Stimulated activated effector memory CD8-positive, alpha-beta T cell treated with anti-CD3 and anti-CD28 coated beads, Interleukin-12 subunit alpha, Interleukin-12 subunit beta, amount 100 ng/mL, for 72 hours (primary cell): ENCODE data around the gene MAJIN.

Source experiments
- ATAC-seq: fragments of 150-1000 bp; cut with Tn5 transposase; 2 replicates; pipeline ENCODE4 v1.10.0; 2021
- DNase-seq, 2 donors: peaks; one replicate each; pipeline ENCODE4 v3.0.0; 2021 to 2022; ENCODE audit warnings: low spot score in 2 of 2
- H3K27ac Mint-ChIP-seq: one replicate; pipeline ENCODE4 v1.8.0; 2022; ENCODE audit warnings: mild to moderate bottlenecking, mixed read lengths
- H3K36me3 Mint-ChIP-seq: one replicate; pipeline ENCODE4 v1.8.0; 2022; ENCODE audit warnings: mild to moderate bottlenecking, mixed read lengths
- H3K4me1 Mint-ChIP-seq: one replicate; pipeline ENCODE4 v1.8.0; 2022; ENCODE audit warnings: mixed read lengths
- H3K4me3 Mint-ChIP-seq: one replicate; pipeline ENCODE4 v1.8.0; 2022; ENCODE audit warnings: mild to moderate bottlenecking, mixed read lengths
- H3K9me3 Mint-ChIP-seq: one replicate; pipeline ENCODE4 v1.8.0; 2022; ENCODE audit warnings: mixed read lengths

MAJIN gene

DNA sequence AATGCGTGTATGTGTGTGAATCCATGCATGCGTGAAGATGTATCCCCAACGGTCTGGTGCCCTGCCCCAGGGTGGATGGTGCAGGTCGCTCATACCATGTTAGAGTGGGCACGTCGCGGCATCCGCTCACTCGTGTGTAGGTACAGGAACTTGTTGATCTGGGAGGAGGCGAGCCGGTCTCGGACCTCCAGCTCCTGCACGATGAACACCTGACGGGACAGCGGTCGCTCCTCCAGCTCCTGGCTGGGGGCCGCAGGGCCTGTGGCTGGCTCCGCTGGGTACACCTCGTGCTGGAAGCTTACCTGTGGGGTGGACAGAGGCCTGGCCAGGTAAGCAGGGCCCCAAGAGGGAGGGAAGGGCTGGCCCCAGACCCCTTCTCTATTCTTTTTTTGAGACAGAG, 73.4 kb downstream of the MAJIN start:
- no peak overlapping the region for H3K4me3 Mint-ChIP-seq
- no peaks in the 10 kb centered on the region for H3K9me3 Mint-ChIP-seq
- H3K4me1 Mint-ChIP-seq: peaks cover 15% of the 10 kb centered on the region
- DNase-seq: no peak
- H3K27ac Mint-ChIP-seq: peak overlapping the region; percentile 40
- ATAC-seq: no peak
- H3K36me3 Mint-ChIP-seq: peaks cover 57% of the 10 kb centered on the region

DNA sequence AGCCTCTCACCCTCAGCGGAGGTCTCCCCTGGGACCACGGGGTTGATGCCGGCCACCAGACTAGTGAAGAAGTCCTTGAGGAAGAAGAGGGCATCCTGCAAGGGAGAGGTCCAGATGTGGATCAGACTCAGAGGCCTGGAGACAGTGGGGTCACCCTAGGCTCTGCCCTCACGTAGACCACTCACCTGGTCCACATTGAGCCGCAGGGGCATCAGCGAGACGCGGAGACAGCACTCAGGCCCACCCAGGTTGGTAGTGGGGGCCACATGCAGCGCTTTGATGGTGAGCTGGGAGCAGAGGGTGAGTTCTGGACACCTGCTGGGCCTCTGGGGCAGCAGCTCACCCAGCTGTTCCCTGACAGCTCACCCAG, 73.8 kb downstream of the MAJIN start:
- Mint-ChIP-seq H3K36me3 (peaks cover 57% of the 10 kb centered on the region), H3K4me1 (peaks cover 15% of the 10 kb centered on the region), H3K27ac (peak overlapping the region; percentile 40), H3K9me3 (no peaks in the 10 kb centered on the region), H3K4me3 (no peak overlapping the region)
- DNase-seq: no peak
- no peak for ATAC-seq

GRCh38 chr11:64897381-64898075, 74.4 kb downstream of the MAJIN start:
- H3K9me3 Mint-ChIP-seq: no peaks in the 10 kb centered on the region
- DNase-seq: no peak
- peaks cover 15% of the 10 kb centered on the region for H3K4me1 Mint-ChIP-seq
- peaks cover 57% of the 10 kb centered on the region for H3K36me3 Mint-ChIP-seq
- no peak for ATAC-seq
- peak overlapping the region; percentile 45 for H3K27ac Mint-ChIP-seq
- no peak overlapping the region for H3K4me3 Mint-ChIP-seq

GRCh38 chr11:64896448-64897022, 75.4 kb downstream of the MAJIN start:
- no peak for ATAC-seq
- Mint-ChIP-seq H3K4me1 (peaks cover 10% of the 10 kb centered on the region), H3K9me3 (no peaks in the 10 kb centered on the region), H3K36me3 (peaks cover 55% of the 10 kb centered on the region), H3K4me3 (no peak overlapping the region), H3K27ac (peak overlapping the region; percentile 45)
- DNase-seq: no peak

DNA sequence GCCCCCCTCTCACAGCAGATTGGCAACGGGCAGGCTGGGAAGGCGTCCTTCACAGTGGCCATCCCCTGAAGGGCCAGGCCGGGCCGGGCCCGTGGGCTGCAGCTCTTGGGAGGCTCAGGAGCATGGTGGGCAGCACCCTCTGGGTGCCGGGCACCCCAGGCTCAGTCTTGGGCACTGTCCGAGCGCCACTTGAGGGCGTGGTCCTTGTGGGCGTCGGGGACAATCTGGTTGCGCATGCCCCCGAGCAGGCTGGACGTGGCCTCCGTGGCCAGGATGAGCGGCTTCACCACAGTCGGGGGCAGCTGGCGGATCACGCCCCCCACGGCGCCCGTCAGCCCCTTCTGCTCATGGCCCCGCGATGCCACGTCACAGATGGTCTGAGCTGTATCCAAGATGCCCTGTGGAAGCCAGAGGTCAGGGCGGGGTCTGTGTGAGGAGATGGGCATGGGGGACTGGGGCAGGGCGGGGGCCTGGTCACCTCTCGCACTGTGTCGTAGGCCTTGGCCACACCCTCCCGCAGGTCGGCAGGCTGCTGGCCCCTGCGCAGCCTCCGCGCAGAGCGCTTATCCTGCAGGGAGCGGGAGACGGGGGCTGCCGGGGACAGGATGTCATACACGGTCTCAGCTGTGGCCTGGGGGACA, 77.0 kb downstream of the MAJIN start:
- no peak for ATAC-seq
- Mint-ChIP-seq H3K4me1 (peaks cover 1% of the 10 kb centered on the region), H3K36me3 (peaks cover 40% of the 10 kb centered on the region), H3K27ac (no peak overlapping the region), H3K9me3 (no peaks in the 10 kb centered on the region), H3K4me3 (no peak overlapping the region)
- no peak for DNase-seq

DNA sequence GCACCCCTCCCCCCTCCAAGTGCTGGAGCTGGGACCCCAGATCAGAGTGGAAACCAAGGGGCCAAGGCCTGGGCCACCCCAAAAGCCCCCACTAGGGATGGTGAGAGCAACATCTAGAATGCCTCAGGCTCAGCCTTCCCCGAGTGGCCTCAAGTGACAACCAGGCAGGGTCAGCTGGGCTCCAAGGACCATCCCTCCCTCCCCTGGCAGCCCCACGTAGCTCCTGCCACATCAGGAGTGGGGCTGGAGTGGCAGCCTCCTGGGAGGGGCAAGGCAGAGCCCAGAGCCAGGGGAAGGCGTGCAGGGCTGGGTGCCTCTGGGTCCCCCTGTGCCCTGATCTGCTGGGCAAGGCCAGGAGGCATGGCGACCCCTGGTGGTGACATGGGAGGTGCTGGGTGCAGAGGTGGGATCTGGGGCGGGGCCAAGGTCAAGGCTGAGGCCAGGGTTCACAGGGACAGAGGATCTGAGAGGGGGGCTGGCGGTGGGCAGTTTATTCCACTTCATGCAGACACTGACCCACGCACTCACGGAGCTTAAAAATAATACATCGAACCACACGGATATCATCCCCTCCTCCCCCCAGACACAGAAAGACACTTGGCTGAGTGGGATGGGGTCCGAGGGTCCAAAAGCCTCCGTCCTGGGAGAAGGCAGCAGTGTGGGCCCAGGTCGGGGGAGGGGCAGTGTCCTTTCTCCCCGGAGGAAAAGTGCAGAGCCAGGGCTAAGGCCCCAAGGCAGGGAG, 77.7 kb downstream of the MAJIN start:
- H3K36me3 Mint-ChIP-seq: peaks cover 33% of the 10 kb centered on the region
- H3K4me1 Mint-ChIP-seq: no peaks in the 10 kb centered on the region
- no peak overlapping the region for H3K27ac Mint-ChIP-seq
- H3K4me3 Mint-ChIP-seq: no peak overlapping the region
- DNase-seq (peak; percentile 95 to 96), ATAC-seq (peak; percentile 93)
- H3K9me3 Mint-ChIP-seq: no peaks in the 10 kb centered on the region

- DNase-seq (no peak), ATAC-seq (no peak)
- Mint-ChIP-seq H3K4me3 (no peak overlapping the region), H3K27ac (no peak overlapping the region), H3K9me3 (no peaks in the 10 kb centered on the region), H3K36me3 (peaks cover 30% of the 10 kb centered on the region), H3K4me1 (peaks cover 2% of the 10 kb centered on the region)
Observed at GRCh38 chr11:64893194-64894069, 78.5 kb downstream of the MAJIN start.

- peaks cover 8% of the 10 kb centered on the region for H3K4me1 Mint-ChIP-seq
- peaks cover 26% of the 10 kb centered on the region for H3K36me3 Mint-ChIP-seq
- ATAC-seq: no peak
- H3K4me3 Mint-ChIP-seq: no peak overlapping the region
- no peaks in the 10 kb centered on the region for H3K9me3 Mint-ChIP-seq
- DNase-seq: no peak
- H3K27ac Mint-ChIP-seq: no peak overlapping the region
Observed at GRCh38 chr11:64892838-64893193, 79.1 kb downstream of the MAJIN start.

GRCh38 chr11:64892411-64892831, 79.5 kb downstream of the MAJIN start:
- DNase-seq (no peak), ATAC-seq (no peak)
- peaks cover 26% of the 10 kb centered on the region for H3K36me3 Mint-ChIP-seq
- H3K4me3 Mint-ChIP-seq: no peak overlapping the region
- peak overlapping the region; percentile 73 for H3K27ac Mint-ChIP-seq
- H3K9me3 Mint-ChIP-seq: no peaks in the 10 kb centered on the region
- H3K4me1 Mint-ChIP-seq: peaks cover 12% of the 10 kb centered on the region

GRCh38 chr11:64891880-64892279, 80.0 kb downstream of the MAJIN start:
- Mint-ChIP-seq H3K36me3 (peaks cover 22% of the 10 kb centered on the region), H3K4me3 (no peak overlapping the region), H3K27ac (peak overlapping the region; percentile 73), H3K9me3 (no peaks in the 10 kb centered on the region), H3K4me1 (peaks cover 15% of the 10 kb centered on the region)
- ATAC-seq (no peak), DNase-seq (no peak)

GRCh38 chr11:64891215-64891848, 80.6 kb downstream of the MAJIN start:
- Mint-ChIP-seq H3K9me3 (no peaks in the 10 kb centered on the region), H3K36me3 (peaks cover 21% of the 10 kb centered on the region), H3K4me1 (peaks cover 15% of the 10 kb centered on the region), H3K27ac (peak overlapping the region; percentile 73), H3K4me3 (no peak overlapping the region)
- ATAC-seq: no peak
- DNase-seq: no peak

DNA sequence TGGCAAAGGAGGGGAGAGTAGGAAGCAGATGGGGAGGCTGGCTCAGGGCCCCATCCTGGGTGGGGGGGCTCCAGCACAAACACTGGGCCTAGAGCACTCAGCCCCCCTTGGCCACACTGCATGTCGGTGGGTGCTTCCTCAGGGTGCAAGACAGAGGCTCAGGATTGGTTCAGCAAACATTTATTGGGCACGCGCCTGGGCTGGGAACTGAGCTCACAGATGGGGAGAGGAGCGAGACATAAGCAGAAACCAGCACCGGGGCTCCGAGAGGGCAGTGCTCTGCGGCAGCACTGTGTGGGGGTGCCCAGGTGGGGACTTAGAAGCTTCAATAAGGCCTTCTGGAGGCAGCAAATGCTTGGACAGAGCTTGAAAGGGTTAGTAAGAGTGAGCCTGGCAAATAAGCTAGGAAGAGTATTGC, 81.4 kb downstream of the MAJIN start:
- ATAC-seq: no peak
- peaks cover 23% of the 10 kb centered on the region for H3K4me1 Mint-ChIP-seq
- no peaks in the 10 kb centered on the region for H3K9me3 Mint-ChIP-seq
- H3K4me3 Mint-ChIP-seq: no peak overlapping the region
- H3K36me3 Mint-ChIP-seq: peaks cover 15% of the 10 kb centered on the region
- H3K27ac Mint-ChIP-seq: no peak overlapping the region
- no peak for DNase-seq

GRCh38 chr11:64888729-64889511, 83.0 kb downstream of the MAJIN start:
- H3K27ac Mint-ChIP-seq: no peak overlapping the region
- no peak overlapping the region for H3K4me3 Mint-ChIP-seq
- H3K9me3 Mint-ChIP-seq: no peaks in the 10 kb centered on the region
- no peak for ATAC-seq
- peaks cover 37% of the 10 kb centered on the region for H3K4me1 Mint-ChIP-seq
- H3K36me3 Mint-ChIP-seq: peaks cover 6% of the 10 kb centered on the region
- no peak for DNase-seq

DNA sequence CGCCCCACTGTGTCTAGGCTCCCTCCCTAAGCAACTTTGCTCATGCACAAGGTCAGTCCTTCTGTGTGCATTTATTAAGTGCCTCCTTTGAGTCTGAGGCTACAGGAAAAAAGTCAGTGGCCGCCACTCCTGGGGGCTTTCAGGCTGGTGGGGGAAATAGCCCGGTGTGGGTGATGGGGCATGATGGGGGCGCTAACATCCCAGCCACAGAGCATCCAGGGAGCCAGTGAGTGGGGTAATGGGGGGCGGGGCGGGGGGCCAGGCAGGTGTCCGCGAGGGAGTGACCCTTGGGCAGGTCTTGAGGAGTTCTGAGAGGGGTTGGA, 83.5 kb downstream of the MAJIN start:
- DNase-seq: no peak
- peak overlapping the region; percentile 74 for H3K4me3 Mint-ChIP-seq
- H3K9me3 Mint-ChIP-seq: no peaks in the 10 kb centered on the region
- H3K27ac Mint-ChIP-seq: peak overlapping the region; percentile 65
- H3K36me3 Mint-ChIP-seq: peaks cover 6% of the 10 kb centered on the region
- no peak for ATAC-seq
- H3K4me1 Mint-ChIP-seq: peaks cover 40% of the 10 kb centered on the region
